Measurements from ENCODE around the gene DDX54.
A peak's percentile ranks its signal among the peaks of the same experiment; 100 is the strongest.

The DDX54 gene

GRCh38 chr12:113131556-113131955 is 53.7 kb downstream of the DDX54 start:
- no peak overlapping the region for H3K4me2 ChIP-seq (ENCODE audit: low read length, poor library complexity, severe bottlenecking)
- no peak overlapping the region for H2AK5ac ChIP-seq (ENCODE audit: low read length, severe bottlenecking)
- H3K27me3 ChIP-seq (ENCODE audit: control insufficient read depth in 1 of 2, insufficient read depth in 1 of 2, low read length in 2 of 2), result peaks cover 64 to 79% of the 10 kb centered on the region in 2 experiments
- no peak overlapping the region for H3K18ac ChIP-seq (ENCODE audit: low read depth in 1 of 2, low read length in 2 of 2)
- H2BK15ac ChIP-seq (ENCODE audit: low read depth, poor library complexity, severe bottlenecking), result no peak overlapping the region
- H3K4ac ChIP-seq (ENCODE audit: low read depth in 1 of 2, low read length in 2 of 2), result no peak overlapping the region
- no peak overlapping the region for H3K9ac ChIP-seq (ENCODE audit: low read length)
- H4K91ac ChIP-seq (ENCODE audit: low read length), result no peak overlapping the region
- no peak overlapping the region for H4K8ac ChIP-seq (ENCODE audit: low read length)
- H3K4me3 ChIP-seq (ENCODE audit: insufficient read depth in 1 of 2, low read depth in 1 of 2, low read length in 2 of 2), result no peak overlapping the region
- WGBS, result 48% methylated on average over 1 of the region's 1 CpG
- peaks cover 34% of the 10 kb centered on the region for H3K4me1 ChIP-seq (ENCODE audit: control insufficient read depth, insufficient read depth, low read depth, low read length)
- H3K23ac ChIP-seq (ENCODE audit: low read length in 2 of 2), result no peak overlapping the region
- H3K79me1 ChIP-seq (replicated peaks; ENCODE audit: low read length, poor library complexity, severe bottlenecking), result no peaks in the 10 kb centered on the region
- H3K27ac ChIP-seq (ENCODE audit: low read length, poor library complexity, severe bottlenecking), result no peak overlapping the region
- DNase-seq, result no peak
- no peak overlapping the region for H2BK12ac ChIP-seq (ENCODE audit: low read length in 2 of 2)
- no peak overlapping the region for H2AFZ ChIP-seq (ENCODE audit: low read depth, low read length)
- H3K14ac ChIP-seq (ENCODE audit: low read length in 2 of 2), result no peak overlapping the region
- H3K9me3 ChIP-seq (ENCODE audit: control insufficient read depth, low read length), result no peaks in the 10 kb centered on the region
- H2BK5ac ChIP-seq (ENCODE audit: low read depth, low read length, poor library complexity, severe bottlenecking), result no peak overlapping the region
- H2BK120ac ChIP-seq (ENCODE audit: low read depth, low read length), result no peak overlapping the region
- no peaks in the 10 kb centered on the region for H3K36me3 ChIP-seq (ENCODE audit: control insufficient read depth in 1 of 2, insufficient read depth in 2 of 2, low read depth in 1 of 2, low read length in 2 of 2)

GRCh38 chr12:113130457-113131135 is 54.7 kb downstream of the DDX54 start:
- H3K4me3 ChIP-seq (ENCODE audit: insufficient read depth in 1 of 2, low read depth in 1 of 2, low read length in 2 of 2), result no peak overlapping the region
- no peak overlapping the region for H3K23ac ChIP-seq (ENCODE audit: low read length in 2 of 2)
- H2AK5ac ChIP-seq (ENCODE audit: low read length, severe bottlenecking), result no peak overlapping the region
- no peak overlapping the region for H3K27ac ChIP-seq (ENCODE audit: low read length, poor library complexity, severe bottlenecking)
- no peak overlapping the region for H4K91ac ChIP-seq (ENCODE audit: low read length)
- H3K36me3 ChIP-seq (ENCODE audit: control insufficient read depth in 1 of 2, insufficient read depth in 2 of 2, low read depth in 1 of 2, low read length in 2 of 2), result no peaks in the 10 kb centered on the region
- H3K18ac ChIP-seq (ENCODE audit: low read depth in 1 of 2, low read length in 2 of 2), result no peak overlapping the region
- no peak overlapping the region for H3K14ac ChIP-seq (ENCODE audit: low read length in 2 of 2)
- no peak overlapping the region for H3K9ac ChIP-seq (ENCODE audit: low read length)
- H4K8ac ChIP-seq (ENCODE audit: low read length), result no peak overlapping the region
- H2BK15ac ChIP-seq (ENCODE audit: low read depth, poor library complexity, severe bottlenecking), result no peak overlapping the region
- H3K4me1 ChIP-seq (ENCODE audit: control insufficient read depth, insufficient read depth, low read depth, low read length), result peaks cover 29% of the 10 kb centered on the region
- H2BK5ac ChIP-seq (ENCODE audit: low read depth, low read length, poor library complexity, severe bottlenecking), result no peak overlapping the region
- no peak overlapping the region for H3K4ac ChIP-seq (ENCODE audit: low read depth in 1 of 2, low read length in 2 of 2)
- no peak overlapping the region for H3K4me2 ChIP-seq (ENCODE audit: low read length, poor library complexity, severe bottlenecking)
- H3K9me3 ChIP-seq (ENCODE audit: control insufficient read depth, low read length), result no peaks in the 10 kb centered on the region
- 65% methylated on average over 12 of the region's 18 CpGs for WGBS
- H2AFZ ChIP-seq (ENCODE audit: low read depth, low read length), result no peak overlapping the region
- H3K27me3 ChIP-seq (ENCODE audit: control insufficient read depth in 1 of 2, insufficient read depth in 1 of 2, low read length in 2 of 2), result peaks cover 55 to 71% of the 10 kb centered on the region in 2 experiments
- no peak for DNase-seq
- H2BK12ac ChIP-seq (ENCODE audit: low read length in 2 of 2), result no peak overlapping the region
- H2BK120ac ChIP-seq (ENCODE audit: low read depth, low read length), result no peak overlapping the region
- no peaks in the 10 kb centered on the region for H3K79me1 ChIP-seq (replicated peaks; ENCODE audit: low read length, poor library complexity, severe bottlenecking)

- Histone ChIP-seq H2BK120ac (ENCODE audit: low read depth, low read length) (no peak overlapping the region), H2AFZ (ENCODE audit: low read depth, low read length) (no peak overlapping the region), H4K8ac (ENCODE audit: low read length) (no peak overlapping the region), H3K4me1 (ENCODE audit: control insufficient read depth, insufficient read depth, low read depth, low read length) (peaks cover 24% of the 10 kb centered on the region), H3K27ac (ENCODE audit: low read length, poor library complexity, severe bottlenecking) (no peak overlapping the region), H3K4ac (ENCODE audit: low read depth in 1 of 2, low read length in 2 of 2) (no peak overlapping the region), H3K79me1 (replicated peaks; ENCODE audit: low read length, poor library complexity, severe bottlenecking) (no peaks in the 10 kb centered on the region), H2BK12ac (ENCODE audit: low read length in 2 of 2) (no peak overlapping the region), H3K27me3 (ENCODE audit: control insufficient read depth in 1 of 2, insufficient read depth in 1 of 2, low read length in 2 of 2) (peaks cover 48 to 65% of the 10 kb centered on the region in 2 experiments), H3K36me3 (ENCODE audit: control insufficient read depth in 1 of 2, insufficient read depth in 2 of 2, low read depth in 1 of 2, low read length in 2 of 2) (no peaks in the 10 kb centered on the region), H2BK5ac (ENCODE audit: low read depth, low read length, poor library complexity, severe bottlenecking) (no peak overlapping the region), H4K91ac (ENCODE audit: low read length) (no peak overlapping the region), H3K4me3 (ENCODE audit: insufficient read depth in 1 of 2, low read depth in 1 of 2, low read length in 2 of 2) (no peak overlapping the region), H3K14ac (ENCODE audit: low read length in 2 of 2) (peak overlapping the region in 1 of 2 experiments; percentile 28), H3K9ac (ENCODE audit: low read length) (no peak overlapping the region), H3K23ac (ENCODE audit: low read length in 2 of 2) (no peak overlapping the region), H2BK15ac (ENCODE audit: low read depth, poor library complexity, severe bottlenecking) (no peak overlapping the region), H3K9me3 (ENCODE audit: control insufficient read depth, low read length) (no peaks in the 10 kb centered on the region), H3K4me2 (ENCODE audit: low read length, poor library complexity, severe bottlenecking) (no peak overlapping the region), H2AK5ac (ENCODE audit: low read length, severe bottlenecking) (no peak overlapping the region), H3K18ac (ENCODE audit: low read depth in 1 of 2, low read length in 2 of 2) (no peak overlapping the region)
- 82% methylated on average over 17 of the region's 17 CpGs for WGBS
- DNase-seq, result no peak
These were observed 55.4 kb downstream of the DDX54 start for GRCh38 chr12:113129664-113130456.

GRCh38 chr12:113128802-113129663 is 56.2 kb downstream of the DDX54 start:
- Histone ChIP-seq H4K8ac (ENCODE audit: low read length) (no peak overlapping the region), H3K14ac (ENCODE audit: low read length in 2 of 2) (no peak overlapping the region), H2AFZ (ENCODE audit: low read depth, low read length) (no peak overlapping the region), H3K27ac (ENCODE audit: low read length, poor library complexity, severe bottlenecking) (no peak overlapping the region), H3K18ac (ENCODE audit: low read depth in 1 of 2, low read length in 2 of 2) (no peak overlapping the region), H4K91ac (ENCODE audit: low read length) (no peak overlapping the region), H3K9me3 (ENCODE audit: control insufficient read depth, low read length) (no peaks in the 10 kb centered on the region), H2BK15ac (ENCODE audit: low read depth, poor library complexity, severe bottlenecking) (no peak overlapping the region), H3K27me3 (ENCODE audit: control insufficient read depth in 1 of 2, insufficient read depth in 1 of 2, low read length in 2 of 2) (peaks cover 40 to 57% of the 10 kb centered on the region in 2 experiments), H2BK12ac (ENCODE audit: low read length in 2 of 2) (no peak overlapping the region), H3K4me2 (ENCODE audit: low read length, poor library complexity, severe bottlenecking) (no peak overlapping the region), H2BK120ac (ENCODE audit: low read depth, low read length) (no peak overlapping the region), H3K4me3 (ENCODE audit: insufficient read depth in 1 of 2, low read depth in 1 of 2, low read length in 2 of 2) (no peak overlapping the region), H3K4me1 (ENCODE audit: control insufficient read depth, insufficient read depth, low read depth, low read length) (peaks cover 19% of the 10 kb centered on the region), H2BK5ac (ENCODE audit: low read depth, low read length, poor library complexity, severe bottlenecking) (no peak overlapping the region), H3K4ac (ENCODE audit: low read depth in 1 of 2, low read length in 2 of 2) (no peak overlapping the region), H2AK5ac (ENCODE audit: low read length, severe bottlenecking) (no peak overlapping the region), H3K79me1 (replicated peaks; ENCODE audit: low read length, poor library complexity, severe bottlenecking) (no peaks in the 10 kb centered on the region), H3K23ac (ENCODE audit: low read length in 2 of 2) (no peak overlapping the region), H3K9ac (ENCODE audit: low read length) (no peak overlapping the region), H3K36me3 (ENCODE audit: control insufficient read depth in 1 of 2, insufficient read depth in 2 of 2, low read depth in 1 of 2, low read length in 2 of 2) (no peaks in the 10 kb centered on the region)
- WGBS, result 58% methylated on average over 9 of the region's 9 CpGs
- no peak for DNase-seq

Measured in mesenchymal stem cell (in vitro differentiated cells and primary cell).